Glutamatergic neuron (in vitro differentiated cells): ENCODE results near the gene TAOK2. TPM values are rescaled to one million over a fixed set of nuclear protein-coding genes. Genes with fewer than 3 reads are reported as not detected.

Experiments used
- DNase-seq: peaks from one replicate; pipeline ENCODE4 v3.0.0; 2022
- H3K27ac Mint-ChIP-seq: one replicate; pipeline ENCODE4 v1.8.0; 2020; ENCODE audit warnings: mild to moderate bottlenecking, mixed read lengths, inconsistent platforms; ENCODE audit not compliant: unreplicated experiment
- H3K27me3 Mint-ChIP-seq: one replicate; pipeline ENCODE4 v1.8.0; 2020; ENCODE audit warnings: mild to moderate bottlenecking, moderate library complexity, mixed read lengths, inconsistent platforms; ENCODE audit not compliant: unreplicated experiment
- H3K36me3 Mint-ChIP-seq: one replicate; pipeline ENCODE4 v1.8.0; 2020; ENCODE audit warnings: mild to moderate bottlenecking, mixed read lengths, inconsistent platforms; ENCODE audit not compliant: unreplicated experiment
- H3K4me1 Mint-ChIP-seq: one replicate; pipeline ENCODE4 v1.8.0; 2020; ENCODE audit warnings: mild to moderate bottlenecking, low read depth, mixed read lengths, inconsistent platforms; ENCODE audit not compliant: unreplicated experiment
- H3K4me3 Mint-ChIP-seq: one replicate; pipeline ENCODE4 v1.8.0; 2020; ENCODE audit warnings: mild to moderate bottlenecking, mixed read lengths, inconsistent platforms; ENCODE audit not compliant: unreplicated experiment
- H3K9me3 Mint-ChIP-seq: one replicate; pipeline ENCODE4 v1.8.0; 2020; ENCODE audit warnings: mild to moderate bottlenecking, moderate library complexity, mixed read lengths, inconsistent platforms; ENCODE audit not compliant: unreplicated experiment
- CTCF ChIP-seq: fragments of 200-600 bp; sonication (generic); IDR thresholded peaks from one replicate; pipeline ENCODE4 v1.5.0; 2021; ENCODE audit not compliant: partially characterized antibody, unreplicated experiment
- total RNA-seq: library from RNA; stranded (reverse); fragmentation: NEBNext Ultra II Directional; extraction: Animal tissue kit (Norgen Biotek cat#: 25700); gene quantifications from one replicate; pipeline ENCODE4 v1.2.1, GENCODE V29; 2021; ENCODE audit not compliant: unreplicated experiment

The TAOK2 gene
- total RNA-seq, 1 donor from 2014 or later = 58.5 TPM

DNA sequence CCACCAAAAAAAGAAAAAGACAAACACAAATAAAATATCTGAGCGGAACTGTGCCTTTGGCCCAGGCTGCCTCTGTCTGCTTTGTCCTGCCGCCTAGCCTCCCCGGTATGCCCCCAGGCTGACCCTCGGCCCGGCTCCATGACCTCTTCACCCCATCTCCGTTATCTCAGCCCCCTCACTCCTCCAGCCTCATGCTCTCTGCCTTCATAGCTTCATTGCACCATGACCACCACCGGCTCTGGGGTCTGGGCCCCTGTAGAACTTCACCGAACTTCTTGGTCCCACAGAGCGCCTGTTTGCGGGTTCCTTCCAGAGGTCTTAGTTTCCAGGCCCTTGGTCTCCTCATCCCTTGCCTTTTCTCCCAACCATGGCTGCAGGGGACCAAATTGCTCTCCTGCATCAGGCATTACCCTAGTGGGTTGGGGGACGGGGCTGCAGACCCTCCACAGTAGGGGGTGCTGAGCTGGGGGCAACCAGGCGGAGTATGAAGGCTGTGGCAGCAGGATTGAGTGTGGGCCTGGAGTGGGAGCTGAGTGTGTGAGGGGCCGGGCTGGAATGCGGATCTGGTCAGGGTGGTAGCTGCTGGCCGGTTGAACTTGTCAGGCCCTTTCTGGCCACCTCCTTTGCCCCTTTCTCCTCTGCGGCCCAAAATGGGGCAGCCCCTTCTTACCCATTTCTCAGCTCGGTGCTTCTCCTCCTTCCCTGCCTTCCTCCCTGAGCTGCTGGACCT is 14.8 kb downstream of the TAOK2 start:
- Mint-ChIP-seq H3K27me3 (peaks cover 13% of the 10 kb centered on the region), H3K4me1 (no peaks in the 10 kb centered on the region), H3K36me3 (peaks cover 11% of the 10 kb centered on the region), H3K27ac (peak overlapping the region; percentile 64), H3K9me3 (peaks cover 8% of the 10 kb centered on the region), H3K4me3 (peak overlapping the region; percentile 10)
- TF ChIP-seq CTCF = no peak
- DNase-seq = no peak

DNA sequence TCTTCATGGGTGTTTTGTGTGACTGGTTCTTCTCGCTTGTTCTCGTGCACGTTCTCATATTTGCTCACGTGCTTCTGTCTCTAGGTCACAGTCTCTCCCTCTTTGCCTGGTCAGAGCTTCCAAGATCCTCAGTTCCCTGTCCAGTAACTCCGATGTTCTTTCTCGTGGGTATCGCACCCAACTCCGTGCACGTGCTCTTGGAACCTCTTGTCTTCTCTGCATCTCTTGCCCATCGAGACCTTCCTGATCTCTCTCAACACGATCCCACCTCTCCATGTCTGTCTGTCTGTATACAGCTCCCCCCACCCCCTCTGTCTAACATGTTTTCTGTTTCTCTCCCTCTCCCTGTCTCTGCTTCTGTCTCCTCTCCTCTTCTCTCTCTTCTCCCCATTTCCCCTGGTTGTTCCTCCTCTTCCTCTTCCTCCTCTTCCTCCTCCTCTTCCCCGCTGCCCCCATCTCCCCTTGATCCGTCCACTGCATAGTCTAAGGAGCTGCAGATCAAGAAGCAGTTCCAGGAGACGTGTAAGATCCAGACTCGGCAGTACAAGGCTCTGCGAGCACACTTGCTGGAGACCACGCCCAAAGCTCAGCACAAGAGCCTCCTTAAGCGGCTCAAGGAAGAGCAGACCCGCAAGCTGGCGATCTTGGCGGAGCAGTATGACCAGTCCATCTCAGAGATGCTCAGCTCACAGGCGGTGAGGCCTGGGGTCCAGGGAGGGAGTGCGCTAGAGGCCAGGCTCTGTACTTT is 15.6 kb downstream of the TAOK2 start:
- Mint-ChIP-seq H3K36me3 (peaks cover 9% of the 10 kb centered on the region), H3K4me1 (no peaks in the 10 kb centered on the region), H3K4me3 (peak overlapping the region; percentile 10), H3K27ac (peak overlapping the region; percentile 64), H3K27me3 (peaks cover 20% of the 10 kb centered on the region), H3K9me3 (peaks cover 7% of the 10 kb centered on the region)
- no peak for DNase-seq
- TF ChIP-seq CTCF = no peak

- Mint-ChIP-seq H3K27me3 (peaks cover 22% of the 10 kb centered on the region), H3K36me3 (peaks cover 9% of the 10 kb centered on the region), H3K9me3 (peaks cover 7% of the 10 kb centered on the region), H3K27ac (no peak overlapping the region), H3K4me1 (no peaks in the 10 kb centered on the region), H3K4me3 (no peak overlapping the region)
- TF ChIP-seq CTCF = no peak
- no peak for DNase-seq
Measured at GRCh38 chr16:29990034-29990433, 16.4 kb downstream of the TAOK2 start.

DNA sequence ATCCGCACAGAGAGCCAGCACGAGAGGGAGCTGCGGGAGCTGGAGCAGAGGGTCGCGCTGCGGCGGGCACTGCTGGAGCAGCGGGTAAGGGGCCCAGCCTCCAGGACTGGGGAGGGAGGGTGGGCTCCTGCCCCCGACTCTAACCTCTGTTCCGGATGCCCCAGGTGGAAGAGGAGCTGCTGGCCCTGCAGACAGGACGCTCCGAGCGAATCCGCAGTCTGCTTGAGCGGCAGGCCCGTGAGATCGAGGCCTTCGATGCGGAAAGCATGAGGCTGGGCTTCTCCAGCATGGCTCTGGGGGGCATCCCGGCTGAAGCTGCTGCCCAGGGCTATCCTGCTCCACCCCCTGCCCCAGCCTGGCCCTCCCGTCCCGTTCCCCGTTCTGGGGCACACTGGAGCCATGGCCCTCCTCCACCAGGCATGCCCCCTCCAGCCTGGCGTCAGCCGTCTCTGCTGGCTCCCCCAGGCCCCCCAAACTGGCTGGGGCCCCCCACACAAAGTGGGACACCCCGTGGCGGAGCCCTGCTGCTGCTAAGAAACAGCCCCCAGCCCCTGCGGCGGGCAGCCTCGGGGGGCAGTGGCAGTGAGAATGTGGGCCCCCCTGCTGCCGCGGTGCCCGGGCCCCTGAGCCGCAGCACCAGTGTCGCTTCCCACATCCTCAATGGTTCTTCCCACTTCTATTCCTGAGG is 17.4 kb downstream of the TAOK2 start:
- Mint-ChIP-seq H3K36me3 (peaks cover 9% of the 10 kb centered on the region), H3K9me3 (peaks cover 5% of the 10 kb centered on the region), H3K4me1 (no peaks in the 10 kb centered on the region), H3K4me3 (no peak overlapping the region), H3K27ac (no peak overlapping the region), H3K27me3 (peaks cover 20% of the 10 kb centered on the region)
- no peak for TF ChIP-seq CTCF
- DNase-seq = no peak
